HFFc6 (cell line): ENCODE data around the gene ORM2. TPM values are rescaled to one million over a fixed set of nuclear protein-coding genes. Genes with fewer than 3 reads are reported as not detected.

Experiments
- DNase-seq: peaks from one replicate; pipeline ENCODE4 v3.0.0-alpha.2; 2018
- H3K27ac Mint-ChIP-seq: 2 replicates; pipeline ENCODE4 v1.8.0; 2020; ENCODE audit warnings: mild to moderate bottlenecking, mixed read lengths
- H3K27me3 Mint-ChIP-seq: 2 replicates; pipeline ENCODE4 v1.8.0; 2021; ENCODE audit warnings: mild to moderate bottlenecking, moderate library complexity, mixed read lengths; ENCODE audit not compliant: insufficient read depth
- H3K36me3 Mint-ChIP-seq: 2 replicates; pipeline ENCODE4 v1.8.0; 2021; ENCODE audit warnings: low read depth, mixed read lengths
- H3K4me1 Mint-ChIP-seq: 2 replicates; pipeline ENCODE4 v1.8.0; 2020; ENCODE audit warnings: low read depth, mixed read lengths
- H3K4me3 Mint-ChIP-seq: 2 replicates; pipeline ENCODE4 v1.8.0; 2020; ENCODE audit warnings: mild to moderate bottlenecking, moderate library complexity, mixed read lengths
- H3K9me3 Mint-ChIP-seq: 2 replicates; pipeline ENCODE4 v1.8.0; 2020; ENCODE audit warnings: mild to moderate bottlenecking, mixed read lengths
- CTCF ChIP-seq: fragments of 200-600 bp; sonication (generic); IDR thresholded peaks from 2 replicates; pipeline ENCODE4 v1.5.0; 2021; ENCODE audit warnings: antibody characterized with exemption, mild to moderate bottlenecking
- total RNA-seq, 6 experiments: library from RNA; stranded (reverse); fragmentation: NEBNext Ultra II Directional; extraction: Animal tissue kit (Norgen Biotek cat#: 25700); gene quantifications; 2 replicates in 1 of 6; 3 replicates in 5 of 6; pipeline ENCODE4 v1.2.3, GENCODE V29; 2021

Gene ORM2
- total RNA-seq, 6 experiments from 2014 or later = not detected

GRCh38 chr9:114335745-114336144, 6.1 kb downstream of the ORM2 start:
- DNase-seq = no peak
- Mint-ChIP-seq H3K9me3 (no peaks in the 10 kb centered on the region), H3K4me3 (no peak overlapping the region), H3K4me1 (peaks cover 7% of the 10 kb centered on the region), H3K27ac (no peak overlapping the region), H3K27me3 (peaks cover 2% of the 10 kb centered on the region; the same call in 1 of the 2 replicates), H3K36me3 (0 out of 2 replicates have a peak, but pooled peaks cover 4% of the 10 kb centered on the region)
- no peak for TF ChIP-seq CTCF

- no peak for TF ChIP-seq CTCF
- peaks cover 4% of the 10 kb centered on the region; the same call in 1 of the 2 replicates for H3K36me3 Mint-ChIP-seq
- no peaks in the 10 kb centered on the region for H3K9me3 Mint-ChIP-seq
- no peak overlapping the region for H3K4me3 Mint-ChIP-seq
- peaks cover 7% of the 10 kb centered on the region for H3K4me1 Mint-ChIP-seq
- H3K27ac Mint-ChIP-seq = no peak overlapping the region
- no peaks in the 10 kb centered on the region; the same call in 1 of the 2 replicates for H3K27me3 Mint-ChIP-seq
- no peak for DNase-seq
These were observed 6.5 kb downstream of the ORM2 start for GRCh38 chr9:114336157-114336556.

GRCh38 chr9:114336699-114337395, 7.2 kb downstream of the ORM2 start:
- DNase-seq = no peak
- no peaks in the 10 kb centered on the region for H3K9me3 Mint-ChIP-seq
- peaks cover 7% of the 10 kb centered on the region for H3K4me1 Mint-ChIP-seq
- H3K27me3 Mint-ChIP-seq = no peaks in the 10 kb centered on the region; the same call in none of the 2 replicates
- H3K4me3 Mint-ChIP-seq = no peak overlapping the region
- no peak overlapping the region for H3K27ac Mint-ChIP-seq
- H3K36me3 Mint-ChIP-seq = peaks cover 11% of the 10 kb centered on the region; the same call in 1 of the 2 replicates
- TF ChIP-seq CTCF = no peak

- no peak overlapping the region for H3K4me3 Mint-ChIP-seq
- peaks cover 7% of the 10 kb centered on the region for H3K4me1 Mint-ChIP-seq
- TF ChIP-seq CTCF = no peak
- peaks cover 13% of the 10 kb centered on the region; the same call in 1 of the 2 replicates for H3K36me3 Mint-ChIP-seq
- no peak for DNase-seq
- H3K9me3 Mint-ChIP-seq = no peaks in the 10 kb centered on the region
- no peak overlapping the region for H3K27ac Mint-ChIP-seq
- no peaks in the 10 kb centered on the region; the same call in 1 of the 2 replicates for H3K27me3 Mint-ChIP-seq
These were observed 8.5 kb downstream of the ORM2 start for GRCh38 chr9:114338187-114338586.

GRCh38 chr9:114339130-114339908, 9.7 kb downstream of the ORM2 start:
- H3K4me3 Mint-ChIP-seq = no peak overlapping the region
- peak; percentile 98 for TF ChIP-seq CTCF
- H3K36me3 Mint-ChIP-seq = peaks cover 15% of the 10 kb centered on the region; the same call in 1 of the 2 replicates
- H3K27me3 Mint-ChIP-seq = no peaks in the 10 kb centered on the region; the same call in 1 of the 2 replicates
- no peaks in the 10 kb centered on the region for H3K9me3 Mint-ChIP-seq
- no peak overlapping the region for H3K27ac Mint-ChIP-seq
- peak; percentile 43 for DNase-seq
- peaks cover 13% of the 10 kb centered on the region for H3K4me1 Mint-ChIP-seq
